ENCODE data around the gene SERINC5.

DNA sequence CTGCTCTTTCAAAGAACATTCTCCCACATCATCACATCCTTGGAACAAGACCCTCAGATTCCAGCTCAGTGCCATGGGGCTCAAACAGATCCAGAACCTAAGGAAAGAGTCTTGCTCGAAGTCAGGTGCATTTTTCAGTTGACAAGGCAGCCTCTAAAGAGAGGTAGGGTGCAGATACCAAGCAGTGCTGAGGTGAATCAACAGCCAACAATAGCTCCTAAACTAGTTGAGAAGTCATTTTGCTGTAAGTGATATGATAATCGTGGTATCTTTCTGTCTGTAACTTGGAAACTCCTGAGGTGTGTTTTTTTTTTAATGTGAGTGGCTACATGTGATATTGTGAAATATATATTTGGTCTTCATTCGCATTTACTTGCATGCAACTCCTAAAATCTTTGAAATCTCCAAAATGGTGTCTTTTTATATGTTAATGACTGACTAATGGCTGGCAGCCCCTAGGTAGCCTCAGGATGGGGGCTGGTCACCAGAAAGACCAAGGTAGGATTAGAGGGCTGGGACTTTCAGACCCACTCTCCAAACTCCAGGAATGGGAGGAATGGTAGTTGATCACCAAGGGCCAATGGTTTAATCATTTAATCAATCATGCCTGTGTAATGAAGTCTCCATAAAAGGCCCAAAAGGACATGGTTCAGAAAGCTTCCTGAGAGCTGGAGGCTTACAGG is 96.6 kb downstream of the SERINC5 start:
- TF ChIP-seq, protein P1, sequence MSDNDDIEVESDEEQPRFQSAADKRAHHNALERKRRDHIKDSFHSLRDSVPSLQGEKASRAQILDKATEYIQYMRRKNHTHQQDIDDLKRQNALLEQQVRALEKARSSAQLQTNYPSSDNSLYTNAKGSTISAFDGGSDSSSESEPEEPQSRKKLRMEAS (IDR thresholded peaks at IDR 0.05; ENCODE audit: low read depth, low read length): no peak
- TF ChIP-seq, protein P2, sequence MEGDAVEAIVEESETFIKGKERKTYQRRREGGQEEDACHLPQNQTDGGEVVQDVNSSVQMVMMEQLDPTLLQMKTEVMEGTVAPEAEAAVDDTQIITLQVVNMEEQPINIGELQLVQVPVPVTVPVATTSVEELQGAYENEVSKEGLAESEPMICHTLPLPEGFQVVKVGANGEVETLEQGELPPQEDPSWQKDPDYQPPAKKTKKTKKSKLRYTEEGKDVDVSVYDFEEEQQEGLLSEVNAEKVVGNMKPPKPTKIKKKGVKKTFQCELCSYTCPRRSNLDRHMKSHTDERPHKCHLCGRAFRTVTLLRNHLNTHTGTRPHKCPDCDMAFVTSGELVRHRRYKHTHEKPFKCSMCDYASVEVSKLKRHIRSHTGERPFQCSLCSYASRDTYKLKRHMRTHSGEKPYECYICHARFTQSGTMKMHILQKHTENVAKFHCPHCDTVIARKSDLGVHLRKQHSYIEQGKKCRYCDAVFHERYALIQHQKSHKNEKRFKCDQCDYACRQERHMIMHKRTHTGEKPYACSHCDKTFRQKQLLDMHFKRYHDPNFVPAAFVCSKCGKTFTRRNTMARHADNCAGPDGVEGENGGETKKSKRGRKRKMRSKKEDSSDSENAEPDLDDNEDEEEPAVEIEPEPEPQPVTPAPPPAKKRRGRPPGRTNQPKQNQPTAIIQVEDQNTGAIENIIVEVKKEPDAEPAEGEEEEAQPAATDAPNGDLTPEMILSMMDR (IDR thresholded peaks at IDR 0.05; ENCODE audit: low read depth, low read length): no peak

All from NB4 (cell line).